GM18951 (cell line): ENCODE measurements around the gene SYT3.
"Not testable (repeated sequence)": the region's sequence is repeated elsewhere in the genome, so short reads cannot be mapped to it uniquely, and the experiment has no call there.

Experiments used
- POLR2A ChIP-seq: IDR thresholded peaks from 4 replicates; pipeline ENCODE4 v1.6.1; 2011; ENCODE audit warnings: mild to moderate bottlenecking; ENCODE audit not compliant: insufficient read length, insufficient read depth; ENCODE audit errors: extremely low read depth
- in situ Hi-C: fragments of 300-500 bp; cut with MboI; formaldehyde crosslinking; loops from one replicate; pipeline ENCODE4 v1.12.0; 2022; ENCODE audit warnings: low sequenced_read_pairs, mixed read lengths, inconsistent platforms; ENCODE audit not compliant: unreplicated experiment

SYT3 gene

DNA sequence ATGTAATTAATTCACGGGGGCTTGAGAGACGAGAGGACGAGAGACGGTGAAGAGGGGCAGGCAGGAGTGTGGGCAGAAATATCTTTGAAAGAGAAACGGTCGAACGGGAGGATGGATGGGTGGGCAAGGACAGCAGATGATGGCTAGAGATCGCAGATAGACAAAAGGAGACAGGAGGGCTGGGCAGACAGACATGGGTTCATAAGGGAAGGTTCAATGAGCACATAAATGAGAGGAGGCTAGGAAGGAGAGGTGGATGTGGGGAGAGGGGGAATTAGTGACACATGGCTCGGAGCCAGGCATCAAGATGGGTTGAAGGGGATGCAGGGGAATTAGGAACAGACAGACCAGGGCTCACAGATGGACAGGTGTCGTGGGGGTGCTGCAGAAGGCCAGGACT lies 1.1 kb downstream of the SYT3 start:
- in situ Hi-C loops = no loop called here
- no peak for TF ChIP-seq POLR2A

DNA sequence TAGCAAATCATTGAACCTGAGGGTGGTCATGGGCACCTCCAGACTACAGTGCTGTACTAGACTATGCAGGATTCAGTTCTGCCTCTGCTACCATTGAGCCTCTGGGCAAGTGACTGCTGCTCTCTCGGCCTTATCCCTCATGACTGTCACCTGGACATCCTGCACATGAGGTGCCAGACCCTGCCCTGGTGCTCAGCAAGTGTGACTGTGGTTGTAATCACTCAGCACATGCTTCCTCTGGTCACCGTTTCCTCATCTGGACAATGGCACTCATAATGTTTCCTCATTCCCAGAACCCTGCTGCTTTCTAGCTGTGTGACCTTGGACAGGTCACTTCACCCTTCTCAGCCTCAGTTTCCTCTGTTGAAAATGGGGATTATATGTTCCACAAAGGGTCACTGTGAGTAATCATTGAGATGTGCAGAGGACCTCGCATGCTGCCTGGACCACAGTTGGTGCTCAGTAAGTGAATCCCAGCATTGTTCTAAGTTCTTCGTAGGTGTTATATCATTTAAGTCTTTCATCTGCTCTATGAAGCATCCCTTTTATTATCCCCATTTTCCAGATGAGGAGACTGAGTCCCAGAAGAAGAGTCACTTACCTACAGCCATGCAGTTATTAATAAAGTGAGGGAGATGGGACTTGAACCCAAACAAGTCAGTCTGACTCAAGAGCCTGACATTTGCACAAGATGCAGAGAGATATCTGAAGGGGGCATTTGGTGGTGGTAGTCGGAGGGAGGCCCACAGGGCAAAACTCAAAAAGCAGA lies 3.2 kb downstream of the SYT3 start:
- in situ Hi-C loops = no loop called here
- no peak for TF ChIP-seq POLR2A

DNA sequence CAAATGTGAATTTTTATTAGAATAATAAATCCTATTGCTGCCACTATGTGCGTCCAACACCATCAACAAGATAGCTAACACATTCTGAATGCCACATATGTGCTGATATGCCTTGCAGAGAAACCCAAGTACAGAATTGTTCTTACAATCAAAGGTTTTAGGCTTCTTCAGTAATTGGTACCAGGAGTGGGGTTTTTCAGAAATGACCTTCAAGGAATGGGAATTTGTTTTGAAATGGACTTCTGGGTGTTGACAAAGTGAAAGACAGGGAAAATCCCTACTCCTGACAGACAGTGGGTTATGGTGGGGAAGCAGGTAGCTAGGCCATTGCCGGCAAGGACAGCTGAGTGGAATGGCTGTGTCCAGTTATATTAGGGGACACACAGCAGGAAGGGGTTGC lies 5.7 kb downstream of the SYT3 start:
- no peak for TF ChIP-seq POLR2A
- in situ Hi-C loops = no loop called here

DNA sequence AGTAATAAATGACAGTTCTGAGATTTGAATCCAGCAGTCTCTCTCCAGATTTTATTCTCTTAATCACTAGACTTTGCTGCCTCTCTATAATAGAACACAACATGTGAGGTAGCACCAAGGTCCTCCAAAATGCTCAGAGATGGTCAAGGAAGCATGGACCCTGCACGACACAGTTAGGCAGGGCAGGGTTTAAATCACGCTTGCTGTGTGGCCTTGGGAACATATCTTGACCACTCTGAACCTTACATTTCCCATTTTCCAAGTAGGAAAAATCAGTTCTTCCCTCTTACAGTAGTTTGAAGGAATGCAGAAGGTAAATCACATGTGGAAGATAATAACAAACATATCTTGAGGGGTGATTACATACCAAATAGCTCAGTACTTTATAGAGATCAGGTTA lies 6.3 kb downstream of the SYT3 start:
- in situ Hi-C loops = no loop called here
- no peak for TF ChIP-seq POLR2A

DNA sequence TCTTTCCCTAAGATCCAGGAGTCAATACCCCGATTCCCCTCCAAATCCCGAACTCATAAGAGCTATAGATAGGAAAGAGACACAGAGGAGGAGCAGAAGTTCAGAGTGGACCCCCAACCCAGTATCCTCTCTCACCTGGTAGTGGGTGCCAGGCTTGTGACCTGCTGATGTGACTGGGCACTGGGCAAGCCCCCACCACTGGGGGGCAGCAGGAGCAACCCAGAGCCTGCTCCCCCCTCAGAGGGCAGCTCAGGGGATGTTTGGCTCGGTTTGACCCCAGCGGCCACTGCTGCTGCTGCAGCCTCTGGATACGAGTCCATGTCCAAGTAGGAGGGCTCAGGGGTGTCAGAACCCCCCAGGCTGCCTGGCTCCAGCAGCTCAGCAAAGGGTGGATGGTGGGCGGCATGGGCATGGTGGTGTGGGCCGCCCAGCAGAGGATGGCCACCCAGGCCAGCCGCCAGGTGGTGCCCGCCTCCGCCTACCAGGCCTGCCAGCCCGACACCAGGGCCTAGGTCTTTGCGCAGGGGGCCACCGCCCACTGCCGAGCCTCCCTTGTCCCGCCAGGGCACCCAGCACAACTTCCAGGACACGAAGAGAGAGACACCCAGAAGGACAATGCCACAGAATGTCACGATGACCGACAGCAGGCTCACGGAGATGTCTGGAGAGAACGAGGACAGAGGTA lies 7.4 kb downstream of the SYT3 start:
- TF ChIP-seq POLR2A = no peak
- in situ Hi-C loops = no loop called here

DNA sequence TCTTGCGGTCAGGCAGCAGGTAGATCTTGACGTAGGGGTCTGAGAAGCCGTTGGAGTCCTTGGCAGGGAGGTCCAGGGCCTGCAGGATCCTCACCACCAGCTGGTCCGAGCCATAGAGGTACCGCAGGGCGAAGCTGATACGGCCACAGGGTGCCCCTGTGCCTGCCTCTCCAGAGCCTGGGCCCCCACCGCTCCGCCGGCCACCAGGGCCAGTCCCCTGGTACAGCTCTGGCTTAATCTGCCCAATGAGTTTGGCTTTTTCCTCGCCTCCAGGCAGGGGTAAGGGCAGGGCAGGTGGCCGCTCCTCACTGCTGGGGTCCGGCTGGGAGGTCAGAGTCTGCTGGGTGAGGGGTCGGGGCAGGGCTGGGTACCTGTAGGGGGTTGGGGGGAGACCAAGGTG lies 9.9 kb downstream of the SYT3 start:
- no peak for TF ChIP-seq POLR2A
- in situ Hi-C loops = no loop called here

DNA sequence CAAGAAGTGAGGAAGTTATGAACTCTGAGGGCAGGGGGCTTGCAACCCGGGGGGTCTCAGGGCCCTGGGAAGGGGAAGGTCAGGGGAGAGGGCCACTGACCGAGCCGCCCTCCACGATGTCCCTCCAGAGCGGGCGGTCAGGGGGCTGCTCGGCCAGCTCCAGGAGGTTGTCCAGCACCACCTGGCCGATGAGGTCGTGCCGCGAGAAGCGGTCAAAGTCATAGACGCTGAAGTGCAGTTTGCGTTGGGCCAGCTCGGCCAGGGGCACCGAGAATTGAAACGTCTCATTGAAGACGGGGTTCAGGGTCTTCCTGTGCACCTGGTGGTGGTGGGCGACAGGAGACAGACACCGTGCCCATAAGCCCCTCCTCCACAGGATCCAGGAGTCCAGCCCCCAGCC lies 10.5 kb downstream of the SYT3 start:
- in situ Hi-C loops = no loop called here

DNA sequence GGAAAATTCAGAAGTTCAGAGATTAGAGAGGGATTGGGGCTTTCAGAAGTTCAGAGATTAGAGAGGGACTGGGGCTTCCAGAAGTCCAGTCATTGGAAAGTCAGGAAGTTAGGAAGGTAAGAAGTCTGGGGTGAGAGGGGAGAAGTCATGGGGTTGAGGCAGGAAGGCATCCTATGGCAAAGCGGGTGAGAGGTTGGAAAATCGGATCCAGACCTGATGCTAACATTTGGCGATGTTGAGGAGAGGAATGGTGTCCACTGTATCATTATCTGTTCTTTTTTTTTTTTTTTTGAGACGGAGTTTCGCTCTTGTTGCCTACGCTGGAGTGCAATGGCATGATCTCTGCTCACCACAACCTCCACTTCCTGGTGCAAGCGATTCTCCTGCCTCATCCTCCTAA lies 11.1 kb downstream of the SYT3 start:
- no peak for TF ChIP-seq POLR2A
- in situ Hi-C loops = no loop called here

More for the DNA sequence above, 10.5 kb downstream of the SYT3 start:
- no peak for TF ChIP-seq POLR2A

DNA sequence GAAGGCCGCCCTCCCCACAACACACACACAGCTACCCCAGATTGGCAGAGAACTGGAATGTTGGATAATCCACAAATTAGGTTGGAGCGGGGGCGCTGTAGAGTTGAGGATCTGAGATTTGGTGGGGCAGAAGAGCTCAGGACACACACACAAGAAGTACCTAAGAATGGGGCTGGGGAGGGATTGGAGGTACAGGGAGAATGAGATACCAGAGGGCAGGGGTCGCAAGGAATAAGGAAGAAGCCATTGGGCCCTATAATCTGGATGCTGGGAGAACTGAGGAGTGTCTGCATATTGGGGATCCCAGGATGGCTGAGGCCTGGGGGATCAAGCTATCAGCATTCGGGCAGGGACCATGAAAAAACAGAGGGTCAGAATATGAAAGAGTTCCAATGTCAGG lies 11.5 kb downstream of the SYT3 start:
- in situ Hi-C loops = no loop called here
- no peak for TF ChIP-seq POLR2A

DNA sequence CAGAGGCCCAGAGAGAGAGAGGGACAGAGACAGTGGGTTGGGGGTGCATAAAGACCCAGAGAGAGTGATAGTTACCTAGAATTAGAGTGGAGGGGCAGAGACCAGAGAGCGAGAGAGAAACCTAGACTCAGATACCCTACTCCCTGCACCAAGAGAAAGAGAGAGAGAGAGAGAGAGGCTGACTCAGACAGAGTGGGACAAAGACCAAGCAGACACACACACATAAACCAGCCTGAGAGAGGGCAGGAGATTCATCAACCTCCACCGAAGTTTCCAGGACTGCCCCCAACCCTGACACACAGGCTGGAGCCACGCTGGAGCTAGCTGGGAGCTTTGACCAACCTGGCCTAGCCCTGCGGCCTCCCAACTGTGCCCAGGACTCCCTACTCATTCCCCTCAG lies 12.9 kb downstream of the SYT3 start:
- in situ Hi-C loops = no loop called here
- no peak for TF ChIP-seq POLR2A

DNA sequence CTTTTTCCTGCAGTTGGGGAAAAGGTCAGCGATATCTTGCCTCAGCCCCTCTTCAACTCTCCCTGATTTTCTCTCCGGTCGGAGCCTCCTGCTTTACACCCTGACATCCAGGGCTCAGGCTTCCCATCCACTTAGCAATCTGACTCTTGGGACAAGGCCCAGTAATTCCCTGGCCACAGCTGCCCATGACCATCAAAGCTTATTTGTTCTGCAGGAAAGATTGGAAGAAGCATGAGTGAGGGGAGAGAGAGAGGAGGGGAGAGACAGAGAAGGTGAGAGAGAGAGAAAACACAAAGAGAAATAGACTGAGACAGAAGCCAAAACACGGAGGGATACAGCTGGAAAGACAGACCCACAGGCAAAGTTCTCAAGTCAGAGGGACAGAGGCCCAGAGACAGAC lies 13.7 kb downstream of the SYT3 start:
- TF ChIP-seq POLR2A = no peak

DNA sequence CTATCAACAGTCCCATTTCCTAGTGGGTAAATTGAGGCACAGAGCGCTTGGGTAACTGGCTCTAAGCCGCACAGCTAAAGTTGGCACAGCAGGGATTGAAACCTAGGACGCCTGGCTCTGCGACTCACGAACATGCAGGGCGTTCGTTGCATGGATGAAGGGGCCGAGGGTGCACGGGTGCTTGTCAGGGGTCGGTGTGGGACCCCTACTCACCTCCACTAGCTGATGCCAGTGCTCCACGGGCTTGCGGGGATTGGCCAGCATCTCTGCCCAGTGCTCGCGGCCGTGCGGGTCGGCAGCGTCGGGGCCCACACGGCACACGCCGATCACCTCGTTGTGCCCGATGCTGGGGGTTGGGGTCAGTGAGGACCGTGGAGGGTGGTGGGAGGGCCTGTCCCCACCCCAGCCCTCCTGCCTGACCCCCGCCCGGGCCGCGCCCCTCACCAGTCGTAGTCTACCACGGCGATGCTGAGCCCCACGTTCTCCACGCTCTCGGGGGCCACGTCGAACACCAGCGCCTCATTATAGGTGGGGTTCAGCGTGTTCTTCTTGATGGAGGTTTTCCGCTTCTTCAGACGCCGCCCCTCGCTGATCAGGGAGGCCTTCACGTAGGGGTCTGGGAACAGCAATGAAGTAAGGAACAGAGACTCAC lies 14.6 kb downstream of the SYT3 start:
- no peak for TF ChIP-seq POLR2A
- in situ Hi-C loops = no loop called here

More for the DNA sequence above, 13.7 kb downstream of the SYT3 start:
- in situ Hi-C loops = no loop called here

DNA sequence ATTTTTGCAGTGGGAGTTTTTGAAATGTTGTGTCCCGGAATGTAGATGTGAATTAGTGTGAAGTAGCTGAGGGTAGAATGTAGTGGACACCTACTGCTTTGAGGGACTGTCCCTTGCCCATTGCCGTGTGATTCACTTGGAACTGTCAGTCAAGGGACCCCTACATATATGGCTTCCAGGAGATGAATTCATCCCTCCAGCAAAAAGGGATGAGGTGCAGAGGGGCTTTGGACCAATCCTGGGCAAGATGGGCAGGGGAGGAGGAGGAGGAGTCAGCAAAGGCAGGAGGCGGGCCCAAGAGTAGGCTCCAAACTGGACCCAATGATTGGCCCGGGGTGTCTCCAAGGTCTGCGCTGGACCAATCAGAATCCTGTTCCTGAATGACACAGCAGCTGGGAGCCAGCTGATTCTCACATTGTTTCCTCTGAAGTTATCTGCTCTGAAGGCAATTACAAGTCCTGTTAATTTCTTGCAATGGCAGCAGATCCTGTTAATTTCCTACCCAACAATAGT lies 19.2 kb downstream of the SYT3 start:
- in situ Hi-C loops = not testable (repeated sequence)

DNA sequence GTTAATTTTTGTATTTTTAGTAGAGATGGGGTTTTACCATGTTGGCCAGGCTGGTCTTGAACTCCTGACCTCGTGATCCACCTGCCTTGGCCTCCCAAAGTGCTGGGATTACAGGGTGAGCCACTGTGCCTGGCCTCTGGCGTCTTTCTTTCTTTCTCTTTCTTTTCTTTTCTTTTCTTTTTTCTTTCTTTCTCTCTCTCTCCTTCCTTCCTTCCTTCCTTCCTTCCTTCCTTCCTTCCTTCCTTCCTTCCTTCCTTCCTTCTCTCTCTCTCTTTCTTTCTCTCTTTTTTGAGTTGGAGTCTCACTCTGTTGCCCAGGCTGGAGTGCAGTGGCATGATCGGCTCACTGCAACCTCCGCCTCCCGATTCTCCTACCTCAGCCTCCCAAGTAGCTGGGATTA lies 20.5 kb downstream of the SYT3 start:
- in situ Hi-C loops = loop anchor here (5.0 kb wide), 1 partner anchor 542 kb away; no protein-coding TSS in a partner anchor

DNA sequence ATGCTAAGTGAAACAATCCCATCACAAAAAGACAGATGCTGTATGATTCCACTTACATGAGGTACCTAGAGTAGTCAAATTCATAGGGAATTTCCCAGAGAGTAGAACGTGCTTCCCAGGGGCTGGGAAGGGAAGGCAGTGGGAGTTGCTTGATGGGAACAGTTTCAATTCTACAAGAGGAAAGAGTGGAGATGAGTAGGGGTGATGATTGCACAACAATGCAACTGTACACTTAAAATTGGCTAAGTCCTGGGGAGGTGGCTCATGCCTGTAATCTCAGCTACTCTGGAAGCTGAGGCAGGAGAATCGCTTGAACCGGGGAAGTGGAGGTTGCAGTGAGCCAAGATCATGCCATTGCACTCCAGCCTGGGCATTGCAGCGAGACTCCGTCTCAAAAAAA lies 21.3 kb downstream of the SYT3 start:
- in situ Hi-C loops = loop anchor here (5.0 kb wide), 1 partner anchor 541 kb away; no protein-coding TSS in a partner anchor

DNA sequence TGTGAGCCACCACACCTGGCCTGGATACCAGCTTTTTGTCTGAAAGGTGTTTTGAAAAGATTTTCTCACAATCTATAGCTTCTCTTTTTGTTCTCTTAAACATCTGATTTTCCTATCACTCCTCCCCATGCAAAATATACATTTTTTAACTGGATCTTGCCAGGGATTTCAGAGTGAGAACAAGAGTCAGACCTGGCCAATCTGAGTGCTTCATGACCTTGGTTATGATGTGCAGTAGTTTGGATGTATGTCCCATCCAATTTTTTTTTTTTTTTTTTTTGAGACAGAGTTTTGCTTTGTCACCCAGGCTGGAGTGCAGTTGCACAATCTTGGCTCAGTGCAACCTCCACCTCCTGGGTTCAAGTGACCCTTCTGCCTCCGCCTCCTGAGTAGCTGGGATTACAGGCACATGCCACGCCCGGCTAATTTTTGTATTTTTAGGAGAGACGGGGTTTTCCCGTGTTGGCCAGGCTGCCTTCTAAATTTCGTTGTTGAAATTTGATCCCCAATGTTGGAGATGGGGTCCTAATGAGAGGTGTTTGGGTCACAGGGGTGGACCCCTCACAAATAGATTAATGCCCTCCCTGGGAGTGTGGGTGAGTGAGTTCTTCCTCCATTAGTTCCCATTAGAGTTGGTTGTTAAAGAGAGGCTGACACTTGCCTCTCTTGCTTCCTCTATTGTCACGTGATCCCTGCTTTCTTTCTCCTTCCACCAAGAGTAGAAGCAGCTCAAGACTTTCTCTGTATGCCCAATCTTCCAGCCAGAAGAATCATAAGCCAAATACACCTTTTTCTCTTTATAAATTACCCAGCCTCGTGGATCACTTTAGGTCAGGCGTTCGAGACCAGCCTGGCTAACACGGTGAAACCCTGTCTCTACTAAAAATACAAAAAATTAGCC lies 26.9 kb downstream of the SYT3 start:
- in situ Hi-C loops = not testable (repeated sequence)
